Adipose tissue (tissue), 3 donors: Measurements from ENCODE around the gene AGBL1. TPM values are rescaled to one million over a fixed set of nuclear protein-coding genes. Genes with fewer than 3 reads are reported as not detected.

Source experiments
- H3K27ac ChIP-seq: one replicate; pipeline ENCODE4 v1.5.1; 2013; ENCODE audit warnings: low read depth, low read length
- WGBS, 3 donors: extraction: QIAGEN DNeasy Blood & Tissue Kit; methylation state at CpG; one replicate each; pipeline ENCODE4 v1.1.7; 2013; 5-methylcytosine and 5-hydroxymethylcytosine counted together
- polyA plus RNA-seq, 3 donors: library from polyadenylated mRNA; stranded (reverse); fragments of 200-250 nt; gene quantifications; one replicate each; pipeline ENCODE4 v1.2.3, GENCODE V29; 2013
- donor health status: healthy with polysubstance abuse.
- donor health status: Bipolar disorder and iron deficiency.
- donor health status: healthy.

Gene AGBL1
- polyA plus RNA-seq, 3 donors: not detected

GRCh38 chr15:86347245-86347644, 267.6 kb downstream of the AGBL1 start:
- 59 to 87% (median 86%) methylated on average over 2 of the region's 2 CpGs for WGBS, 3 donors
- no peak overlapping the region for H3K27ac ChIP-seq

DNA sequence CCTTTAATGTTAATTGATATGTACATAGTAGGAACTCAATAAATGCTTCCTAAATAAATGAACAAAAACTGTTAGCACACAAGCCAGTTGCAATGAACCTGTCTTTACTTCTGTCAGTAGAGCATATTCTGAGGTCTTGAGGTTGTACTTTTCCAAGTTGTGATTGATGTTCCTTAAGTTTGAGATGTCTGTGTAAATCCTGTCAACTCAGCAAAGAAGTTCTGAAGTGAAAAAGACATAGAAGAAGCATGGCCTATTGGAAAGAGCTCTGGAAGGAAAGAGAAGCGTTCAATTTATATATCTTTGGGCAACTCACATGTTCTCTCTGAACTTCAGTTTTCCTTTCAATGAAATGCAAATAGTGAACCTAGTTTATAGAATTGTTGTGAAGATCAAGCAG, 269.9 kb downstream of the AGBL1 start:
- no peak overlapping the region for H3K27ac ChIP-seq
- WGBS, 3 donors: 78 to 95% (median 92%) methylated on average over 1 of the region's 1 CpG

DNA sequence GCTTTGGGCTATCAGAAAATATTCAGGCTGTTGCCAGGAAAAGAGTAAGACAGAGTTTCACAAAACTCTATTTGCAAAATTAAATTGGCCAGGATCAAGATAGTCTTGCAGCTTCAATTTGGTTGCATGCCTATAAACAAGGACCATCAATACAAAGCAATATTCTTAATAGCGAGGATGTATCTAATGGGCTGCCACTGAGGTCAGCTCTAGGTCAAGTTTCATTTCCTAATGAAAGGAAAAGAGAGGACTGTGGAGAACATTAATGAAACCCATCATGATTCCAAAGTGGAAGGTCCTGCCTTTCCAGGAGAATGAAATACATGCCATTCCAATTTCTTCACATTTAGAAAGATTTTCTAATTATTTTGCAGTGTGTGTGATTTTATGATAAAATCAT, 273.5 kb downstream of the AGBL1 start:
- no peak overlapping the region for H3K27ac ChIP-seq
- 41 to 65% (median 46%) methylated on average over 1 of the region's 1 CpG for WGBS, 3 donors

DNA sequence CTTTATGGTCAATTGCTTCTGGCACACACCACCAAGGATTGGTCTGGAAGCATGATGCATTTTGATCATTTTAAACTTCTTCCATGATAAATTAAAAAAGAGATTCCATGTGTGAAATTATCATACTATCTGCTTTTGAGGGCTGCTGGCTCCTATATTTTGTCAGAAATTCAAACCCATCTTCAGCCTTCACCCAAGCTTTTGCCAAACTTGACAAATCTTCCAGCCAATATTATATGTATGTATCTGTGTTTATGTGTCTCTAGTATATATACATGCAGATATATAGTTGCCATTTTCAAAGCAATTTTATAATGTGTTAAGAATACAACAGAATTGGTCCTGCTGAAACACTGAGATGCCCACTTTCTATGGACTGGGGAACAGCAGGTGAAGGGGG, 275.7 kb downstream of the AGBL1 start:
- H3K27ac ChIP-seq: no peak overlapping the region

DNA sequence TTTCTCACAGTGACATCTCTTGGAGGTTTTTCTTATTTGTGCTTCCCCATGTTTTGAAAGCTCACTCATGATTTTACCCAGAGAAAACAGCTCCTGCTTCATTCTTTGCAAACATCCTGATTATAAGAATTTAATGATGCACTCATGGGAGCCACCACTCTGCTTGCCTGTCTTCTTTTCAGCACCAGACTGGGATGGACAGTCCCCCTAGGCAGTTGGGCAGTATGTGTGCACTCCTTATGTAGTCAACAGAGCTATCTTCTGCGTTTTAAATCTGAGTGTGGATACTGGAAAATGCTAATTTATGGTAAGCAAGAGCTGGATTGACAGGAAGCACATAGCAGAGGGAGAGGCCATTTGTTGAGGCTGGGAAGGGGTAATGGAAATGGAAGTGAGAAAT, 276.1 kb downstream of the AGBL1 start:
- H3K27ac ChIP-seq: no peak overlapping the region
- 20 to 34% (median 24%) methylated on average over 1 of the region's 1 CpG for WGBS, 3 donors

DNA sequence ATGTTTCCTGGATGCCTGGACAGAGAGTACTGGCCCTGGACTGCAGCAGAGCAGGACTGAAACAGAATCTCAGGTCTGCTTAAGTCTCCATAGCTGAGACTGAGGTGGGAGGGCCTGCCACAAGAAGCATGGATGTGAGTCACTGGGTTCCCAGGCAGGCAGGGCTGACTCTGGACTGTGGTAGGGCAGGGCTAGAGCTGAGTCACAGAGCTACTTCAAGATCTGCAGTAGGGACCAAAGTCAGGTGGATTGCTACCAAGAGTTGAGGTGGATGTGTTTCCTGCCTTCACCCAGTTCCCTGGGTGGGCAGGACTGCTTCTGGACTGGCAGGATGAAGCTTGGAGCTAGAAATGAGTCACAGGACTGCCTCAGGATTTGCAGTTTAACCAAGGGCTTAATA, 282.9 kb downstream of the AGBL1 start:
- H3K27ac ChIP-seq: no peak overlapping the region

- no peak overlapping the region for H3K27ac ChIP-seq
- WGBS, 3 donors: 19 to 30% (median 28%) methylated on average over 1 of the region's 1 CpG
Measured at GRCh38 chr15:86373147-86373546, 293.5 kb downstream of the AGBL1 start.

- WGBS, 3 donors: 62 to 70% (median 64%) methylated on average over 1 of the region's 1 CpG
- no peak overlapping the region for H3K27ac ChIP-seq
Measured at GRCh38 chr15:86375733-86376280, 296.1 kb downstream of the AGBL1 start.

DNA sequence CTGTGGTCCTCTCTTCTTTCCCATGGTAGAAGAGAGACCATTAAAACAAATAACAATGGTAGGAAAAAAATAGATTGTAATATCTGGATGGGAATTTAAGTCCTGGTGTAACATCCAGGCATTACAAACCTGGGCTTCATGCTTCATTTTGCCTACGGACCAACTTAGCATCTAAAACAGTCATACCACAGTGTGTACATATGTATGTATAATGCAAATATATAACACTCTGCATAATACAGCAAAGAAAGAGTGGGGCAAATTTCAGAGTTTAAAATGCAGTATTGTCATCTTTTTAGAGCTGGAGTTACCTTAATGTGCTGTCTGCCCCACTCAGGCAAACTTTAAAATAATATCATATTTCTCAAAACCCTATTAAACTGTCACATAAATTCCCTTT, 298.2 kb downstream of the AGBL1 start:
- 65 to 82% (median 81%) methylated on average over 1 of the region's 1 CpG for WGBS, 3 donors
- H3K27ac ChIP-seq: no peak overlapping the region

DNA sequence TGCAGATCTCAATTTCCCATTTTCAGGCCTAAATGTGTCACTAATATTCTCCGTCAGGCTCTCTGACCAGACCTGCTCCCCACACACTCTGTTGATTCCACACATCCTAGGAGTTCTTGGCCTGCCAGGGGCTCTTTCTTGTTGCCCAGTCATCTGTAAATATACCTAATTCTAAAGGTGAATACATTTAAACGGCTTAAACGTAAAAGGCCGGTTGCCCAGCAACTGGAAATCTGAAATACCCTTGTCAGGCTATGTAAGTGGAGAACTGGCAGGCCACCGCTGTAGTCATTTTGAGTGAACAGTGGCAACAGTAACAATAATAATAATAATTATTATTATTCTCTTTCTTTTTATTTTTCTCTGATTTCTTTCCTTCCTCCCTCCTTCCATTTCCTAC, 302.7 kb downstream of the AGBL1 start:
- WGBS, 3 donors: 72 to 90% (median 85%) methylated on average over 5 of the region's 5 CpGs
- H3K27ac ChIP-seq: no peak overlapping the region

DNA sequence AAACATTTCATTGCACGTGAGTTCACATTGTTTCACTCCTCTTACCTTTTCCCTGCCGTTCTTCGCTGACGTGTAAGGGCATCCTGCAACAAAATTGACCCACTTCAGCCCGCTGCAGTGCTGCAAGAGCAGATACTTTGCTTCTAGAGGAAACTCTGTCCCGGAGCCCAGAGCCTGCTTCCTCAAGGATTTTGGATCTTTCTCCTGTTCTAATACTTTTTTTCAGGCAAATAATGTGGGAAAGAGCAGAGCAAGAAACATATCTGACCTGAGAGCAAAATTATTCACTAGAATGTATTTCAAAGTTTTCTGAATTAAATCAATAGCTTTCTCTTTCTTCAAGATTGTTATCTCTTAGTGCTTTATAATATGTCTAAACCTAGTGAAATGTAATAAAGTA, 303.9 kb downstream of the AGBL1 start:
- 74 to 88% (median 80%) methylated on average over 6 of the region's 6 CpGs for WGBS, 3 donors
- H3K27ac ChIP-seq: no peak overlapping the region

DNA sequence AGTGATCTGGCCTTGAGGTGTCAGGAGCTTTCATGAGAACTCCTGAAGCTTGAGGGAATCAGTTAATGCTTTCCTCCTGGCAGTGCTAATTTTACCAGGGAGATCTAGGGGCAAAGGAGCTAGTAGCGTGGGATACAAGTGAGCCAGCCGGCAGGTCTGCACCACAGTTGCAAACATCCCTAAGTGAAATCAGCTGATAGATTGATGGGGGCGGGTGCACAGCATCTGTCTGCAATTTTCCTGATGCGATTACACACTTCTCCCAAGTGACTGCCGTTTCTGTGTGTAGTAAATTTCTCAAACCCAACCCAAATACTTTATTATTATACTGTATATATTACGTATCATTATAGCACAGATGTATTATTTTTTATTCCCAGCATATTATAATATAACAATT, 304.5 kb downstream of the AGBL1 start:
- no peak overlapping the region for H3K27ac ChIP-seq
- 50 to 60% (median 55%) methylated on average over 6 of the region's 6 CpGs for WGBS, 3 donors

DNA sequence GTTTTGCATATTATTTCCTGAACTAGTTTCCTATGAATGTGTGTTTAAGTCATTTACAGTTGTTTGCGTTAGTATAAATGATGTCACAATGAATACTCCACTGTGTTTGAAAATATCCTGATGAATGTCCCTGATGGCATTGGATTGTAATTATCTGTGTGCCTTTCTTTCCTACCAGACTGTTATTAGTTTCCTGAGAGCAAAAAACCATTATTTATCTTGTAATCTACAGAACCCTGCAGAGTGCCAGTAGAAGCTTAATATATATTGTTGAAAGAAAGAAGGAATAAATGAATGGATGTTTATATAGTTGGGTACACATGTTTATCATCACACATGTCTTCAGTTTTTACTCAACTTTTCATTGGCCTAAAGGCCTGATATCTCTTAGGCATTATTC, 312.6 kb downstream of the AGBL1 start:
- 78 to 82% (median 80%) methylated on average over 1 of the region's 1 CpG for WGBS, 3 donors
- no peak overlapping the region for H3K27ac ChIP-seq

DNA sequence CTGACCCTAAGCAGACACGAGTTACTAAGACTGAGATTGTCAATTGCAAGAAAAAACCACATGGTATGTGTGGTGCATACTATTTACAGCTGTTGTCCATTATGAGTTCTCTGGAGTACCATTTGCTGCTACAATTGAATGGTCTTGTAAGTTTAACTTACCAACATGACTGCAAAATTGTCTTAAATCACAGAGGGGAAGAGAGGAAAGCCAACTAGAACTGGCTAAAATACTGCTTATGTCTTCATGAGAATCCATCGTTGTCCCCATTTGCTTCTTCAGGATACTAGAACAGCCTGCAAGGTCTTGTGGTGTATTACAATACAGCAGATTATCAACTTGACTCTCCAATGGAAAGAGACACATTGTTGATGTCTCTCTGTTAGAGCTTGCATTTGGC, 313.2 kb downstream of the AGBL1 start:
- no peak overlapping the region for H3K27ac ChIP-seq
- WGBS, 3 donors: 48 to 71% (median 59%) methylated on average over 2 of the region's 2 CpGs

- 90 to 100% (median 96%) methylated on average over 1 of the region's 1 CpG for WGBS, 3 donors
- H3K27ac ChIP-seq: no peak overlapping the region
Measured at GRCh38 chr15:86394866-86395265, 315.2 kb downstream of the AGBL1 start.

DNA sequence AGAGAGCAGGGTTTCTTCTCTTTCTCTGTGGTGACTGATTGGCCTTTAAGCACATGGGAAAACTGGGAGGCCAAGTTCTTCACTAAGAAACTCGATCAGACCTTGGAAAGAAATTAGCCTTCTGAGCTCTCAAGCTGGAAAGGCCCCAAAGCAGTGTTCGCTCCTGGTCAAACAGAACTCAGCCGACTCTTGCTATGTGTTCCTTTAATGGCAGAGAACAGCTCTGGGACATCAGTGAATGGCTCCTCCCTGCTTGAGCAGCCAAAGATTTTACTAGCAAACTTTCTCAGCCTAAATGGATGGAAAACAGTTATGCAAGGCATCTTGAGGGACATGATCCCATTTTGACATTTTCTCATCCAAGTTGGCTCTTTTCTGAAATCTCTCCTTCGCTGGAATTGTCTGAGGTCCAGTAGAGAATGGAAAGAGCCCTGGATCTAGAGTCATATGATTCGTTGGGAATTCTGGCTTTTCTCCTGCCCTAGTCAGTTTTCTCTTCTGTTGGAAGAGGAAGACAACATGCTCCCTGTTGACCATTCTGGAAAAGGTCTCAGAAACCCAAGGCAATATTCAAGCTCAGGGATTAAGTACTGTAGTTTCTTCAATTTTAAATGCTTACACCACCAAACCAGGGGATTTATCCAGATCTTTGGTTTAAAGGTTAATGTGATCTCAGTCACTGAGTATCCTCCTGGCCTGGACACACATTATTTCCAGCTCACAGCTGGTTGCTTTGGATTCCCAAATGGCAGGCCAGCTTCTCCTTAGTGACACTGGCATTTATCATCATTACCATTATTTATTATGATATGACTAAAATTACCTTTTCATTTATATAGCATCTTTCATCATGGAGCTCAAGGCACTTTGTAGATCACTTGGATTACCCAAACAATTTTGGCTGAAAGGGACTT, 319.6 kb downstream of the AGBL1 start:
- H3K27ac ChIP-seq: no peak overlapping the region
- 40 to 57% (median 41%) methylated on average over 5 of the region's 5 CpGs for whole genome bisulfite sequencing, 3 donors

- H3K27ac ChIP-seq: no peak overlapping the region
Measured at GRCh38 chr15:86403221-86403620, 323.6 kb downstream of the AGBL1 start.

GRCh38 chr15:86403914-86404583, 324.4 kb downstream of the AGBL1 start:
- WGBS, 3 donors: 65 to 90% (median 80%) methylated on average over 3 of the region's 3 CpGs
- H3K27ac ChIP-seq: no peak overlapping the region

- 67 to 84% (median 78%) methylated on average over 3 of the region's 3 CpGs for WGBS, 3 donors
Measured at GRCh38 chr15:86408261-86408660, 328.6 kb downstream of the AGBL1 start.

DNA sequence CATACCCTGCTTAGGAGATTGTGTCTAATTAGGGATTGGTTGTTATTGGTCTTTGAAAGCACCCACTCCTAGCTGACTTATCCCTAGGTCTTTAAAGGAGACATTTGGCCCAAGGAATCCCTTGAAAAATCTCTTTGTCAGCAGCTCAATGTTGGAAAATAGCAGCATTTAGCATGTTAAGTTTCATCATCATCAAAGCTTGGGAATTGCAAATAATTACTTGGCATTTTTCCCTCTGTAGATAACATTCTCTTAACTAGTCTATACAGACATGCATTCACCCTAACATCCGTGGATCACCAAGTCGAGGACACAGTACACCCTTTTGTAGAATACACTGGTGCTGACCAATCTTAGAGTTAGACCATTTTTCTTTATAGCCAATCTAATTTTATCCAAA, 332.2 kb downstream of the AGBL1 start:
- 57 to 82% (median 78%) methylated on average over 2 of the region's 2 CpGs for WGBS, 3 donors
- H3K27ac ChIP-seq: no peak overlapping the region

More at GRCh38 chr15:86408261-86408660, 328.6 kb downstream of the AGBL1 start:
- H3K27ac ChIP-seq: no peak overlapping the region
